Mammary epithelial cell (primary cell): ENCODE results near the gene CENPX.

ENCODE experiments used
- EZH2 ChIP-seq: IDR thresholded peaks from 2 replicates; pipeline ENCODE4 v1.6.1; 2012; ENCODE audit warnings: low read length, inconsistent platforms, borderline replicate concordance
- TF ChIP-seq, protein P1 (sequence below), 2 donors: IDR thresholded peaks in 1 of 2; conservative IDR thresholded peaks in 1 of 2; 2 replicates each; pipeline ENCODE4 v1.5.1; 2011 to 2012; ENCODE audit warnings: inconsistent platforms in 2 of 2, low read length in 2 of 2, mild to moderate bottlenecking in 2 of 2, control low read depth in 1 of 2, low read depth in 1 of 2; ENCODE audit not compliant: insufficient read depth in 1 of 2; ENCODE audit errors: extremely low read depth in 1 of 2

DNA sequence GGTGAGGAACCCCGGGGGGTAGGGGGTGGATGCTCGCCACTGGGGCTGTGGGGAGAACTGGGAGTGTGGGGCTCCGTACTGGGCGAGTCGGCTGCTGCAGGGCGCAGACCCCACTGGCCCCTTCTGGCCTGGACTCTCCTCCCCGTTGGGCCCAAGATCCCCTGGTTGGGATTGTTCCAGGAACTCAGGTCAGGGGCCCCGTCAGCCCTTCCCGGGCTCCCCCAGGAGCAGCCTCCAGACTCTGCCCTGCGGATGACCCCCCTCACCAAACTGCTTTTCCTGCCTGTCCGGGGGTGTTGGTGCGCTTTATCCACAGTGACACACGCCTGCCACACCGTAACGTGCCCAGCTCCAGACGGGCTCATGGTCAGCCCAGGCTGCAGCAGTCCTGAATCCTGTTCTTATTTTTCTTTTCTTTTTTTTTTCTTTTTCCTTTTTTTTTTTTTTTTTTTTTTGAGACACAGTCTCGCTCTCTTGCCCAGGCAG, 21.1 kb downstream of the CENPX start:
- TF ChIP-seq, protein P1, sequence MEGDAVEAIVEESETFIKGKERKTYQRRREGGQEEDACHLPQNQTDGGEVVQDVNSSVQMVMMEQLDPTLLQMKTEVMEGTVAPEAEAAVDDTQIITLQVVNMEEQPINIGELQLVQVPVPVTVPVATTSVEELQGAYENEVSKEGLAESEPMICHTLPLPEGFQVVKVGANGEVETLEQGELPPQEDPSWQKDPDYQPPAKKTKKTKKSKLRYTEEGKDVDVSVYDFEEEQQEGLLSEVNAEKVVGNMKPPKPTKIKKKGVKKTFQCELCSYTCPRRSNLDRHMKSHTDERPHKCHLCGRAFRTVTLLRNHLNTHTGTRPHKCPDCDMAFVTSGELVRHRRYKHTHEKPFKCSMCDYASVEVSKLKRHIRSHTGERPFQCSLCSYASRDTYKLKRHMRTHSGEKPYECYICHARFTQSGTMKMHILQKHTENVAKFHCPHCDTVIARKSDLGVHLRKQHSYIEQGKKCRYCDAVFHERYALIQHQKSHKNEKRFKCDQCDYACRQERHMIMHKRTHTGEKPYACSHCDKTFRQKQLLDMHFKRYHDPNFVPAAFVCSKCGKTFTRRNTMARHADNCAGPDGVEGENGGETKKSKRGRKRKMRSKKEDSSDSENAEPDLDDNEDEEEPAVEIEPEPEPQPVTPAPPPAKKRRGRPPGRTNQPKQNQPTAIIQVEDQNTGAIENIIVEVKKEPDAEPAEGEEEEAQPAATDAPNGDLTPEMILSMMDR (conservative IDR thresholded peaks at IDR 0.05 in 1 of 2, IDR thresholded peaks at IDR 0.05 in 1 of 2; ENCODE audit: extremely low read depth in 1 of 2, insufficient read depth in 1 of 2, low read depth in 1 of 2, low read length in 2 of 2): no peak
- TF ChIP-seq EZH2: no peak
